Peyer's patch (tissue), 4 donors: ENCODE results near the gene SHB. TPM values are rescaled to one million over a fixed set of nuclear protein-coding genes. Genes with fewer than 3 reads are reported as not detected.
A peak's percentile ranks its signal among the peaks of the same experiment; 100 is the strongest.
"Not testable (repeated sequence)": the region's sequence is repeated elsewhere in the genome, so short reads cannot be mapped to it uniquely, and the experiment has no call there.

Source experiments
- DNase-seq, 3 donors: peaks; one replicate each; pipeline ENCODE4 v3.0.0-alpha.2; 2017 to 2019
- H3K27ac ChIP-seq, 4 donors: fragments of 200-600 bp; sonication (generic); one replicate each; pipeline ENCODE4 v1.5.1; 2016 to 2019
- H3K27me3 ChIP-seq, 2 donors: fragments of 200-600 bp; sonication (generic); one replicate each; pipeline ENCODE4 v1.5.1; 2019
- H3K36me3 ChIP-seq, 3 donors: fragments of 200-600 bp; sonication (generic); one replicate each; pipeline ENCODE4 v1.5.1; 2016 to 2019
- H3K4me1 ChIP-seq, 4 donors: fragments of 200-600 bp; sonication (generic); one replicate each; pipeline ENCODE4 v1.5.1; 2016 to 2019
- H3K4me3 ChIP-seq, 4 donors: fragments of 200-600 bp; sonication (generic); 1 replicate in 3 of 4; 2 replicates in 1 of 4; pipeline ENCODE4 v1.5.1; 2016 to 2019; ENCODE audit warnings: mild to moderate bottlenecking in 1 of 4
- H3K9me3 ChIP-seq, 4 donors: fragments of 200-600 bp; sonication (generic); one replicate each; pipeline ENCODE4 v1.5.1; 2016 to 2019; ENCODE audit warnings: mild to moderate bottlenecking in 1 of 4
- CTCF ChIP-seq, 6 experiments: fragments of 450-650 bp in 4 of 6; fragments of 200-600 bp in 2 of 6; sonication (generic) in 1 of 6; IDR thresholded peaks; one replicate each; pipeline ENCODE4 v1.5.1; 2017 to 2019; ENCODE audit warnings: antibody characterized with exemption in 6 of 6, mild to moderate bottlenecking in 3 of 6, moderate library complexity in 1 of 6
- POLR2A ChIP-seq, 2 donors: fragments of 450-650 bp; IDR thresholded peaks; one replicate each; pipeline ENCODE4 v1.5.1; 2017; ENCODE audit warnings: antibody characterized with exemption in 2 of 2, mild to moderate bottlenecking in 2 of 2, moderate library complexity in 2 of 2
- total RNA-seq, 4 donors: library from RNA; depleted of rRNA; stranded (reverse); fragments of >200 nt; gene quantifications; one replicate each; pipeline ENCODE4 v1.1.0, GENCODE V29; 2016

Gene SHB
- total RNA-seq, 4 donors from 2014 or later, result 14.5 to 31.1 (median 25.6) TPM

GRCh38 chr9:37913480-37914153, 155.4 kb downstream of the SHB start:
- H3K4me1 ChIP-seq, result no peaks in the 10 kb centered on the region
- H3K27ac ChIP-seq, result no peak overlapping the region
- H3K27me3 ChIP-seq, result no peaks in the 10 kb centered on the region
- TF ChIP-seq CTCF (IDR thresholded peaks at IDR 0.05) (peak; percentile 84 to 98 (median 97)), POLR2A (IDR thresholded peaks at IDR 0.05) (no peak)
- no peaks in the 10 kb centered on the region for H3K9me3 ChIP-seq
- peak; percentile 71 to 91 (median 85) for DNase-seq
- H3K36me3 ChIP-seq, result peaks cover 0 to 12% (median 0%) of the 10 kb centered on the region in 3 donors
- H3K4me3 ChIP-seq, result no peak overlapping the region

- Histone ChIP-seq H3K36me3 (no peaks in the 10 kb centered on the region), H3K4me3 (no peak overlapping the region), H3K4me1 (no peaks in the 10 kb centered on the region), H3K27me3 (no peaks in the 10 kb centered on the region), H3K27ac (no peak overlapping the region), H3K9me3 (no peaks in the 10 kb centered on the region)
- TF ChIP-seq POLR2A (IDR thresholded peaks at IDR 0.05) (no peak), CTCF (IDR thresholded peaks at IDR 0.05) (no peak)
- DNase-seq, result no peak
Measured at GRCh38 chr9:37911271-37911681, 157.8 kb downstream of the SHB start.

GRCh38 chr9:37910271-37910670, 158.8 kb downstream of the SHB start:
- Histone ChIP-seq H3K27me3 (no peaks in the 10 kb centered on the region), H3K4me3 (no peak overlapping the region), H3K9me3 (no peaks in the 10 kb centered on the region), H3K36me3 (no peaks in the 10 kb centered on the region), H3K4me1 (peaks cover 0 to 1% (median 0%) of the 10 kb centered on the region in 4 donors), H3K27ac (no peak overlapping the region)
- TF ChIP-seq POLR2A (IDR thresholded peaks at IDR 0.05) (no peak), CTCF (IDR thresholded peaks at IDR 0.05) (no peak)
- no peak for DNase-seq

- DNase-seq, H3K9me3 ChIP-seq, H3K4me3 ChIP-seq, H3K4me1 ChIP-seq, H3K27me3 ChIP-seq, H3K27ac ChIP-seq, H3K36me3 ChIP-seq: not testable (repeated sequence)
Measured at GRCh38 chr9:37909836-37910235, 159.2 kb downstream of the SHB start.

- no peak for TF ChIP-seq POLR2A (IDR thresholded peaks at IDR 0.05)
- no peaks in the 10 kb centered on the region for H3K27me3 ChIP-seq
- H3K4me3 ChIP-seq, result no peak overlapping the region
- H3K4me1 ChIP-seq, result peaks cover 0 to 9% (median 3%) of the 10 kb centered on the region in 4 donors
- H3K27ac ChIP-seq, result no peak overlapping the region
- H3K36me3 ChIP-seq, result no peaks in the 10 kb centered on the region
- H3K9me3 ChIP-seq, result no peaks in the 10 kb centered on the region
- DNase-seq, result no peak
Measured at GRCh38 chr9:37909326-37909725, 159.7 kb downstream of the SHB start.

- Histone ChIP-seq H3K4me3 (no peak overlapping the region), H3K36me3 (no peaks in the 10 kb centered on the region), H3K9me3 (no peaks in the 10 kb centered on the region), H3K27me3 (no peaks in the 10 kb centered on the region), H3K4me1 (peaks cover 0 to 9% (median 3%) of the 10 kb centered on the region in 4 donors), H3K27ac (no peak overlapping the region)
- no peak for TF ChIP-seq POLR2A (IDR thresholded peaks at IDR 0.05)
- no peak for TF ChIP-seq CTCF (IDR thresholded peaks at IDR 0.05)
- DNase-seq, result no peak
Measured at GRCh38 chr9:37908698-37909186, 160.3 kb downstream of the SHB start.
